Activated CD4-positive, alpha-beta T cell treated with anti-CD3 and anti-CD28 coated beads for 36 hours (primary cell): Measurements from ENCODE around the gene RNU5B-1. TPM values are rescaled to one million over a fixed set of nuclear protein-coding genes. Genes with fewer than 3 reads are reported as not detected.

Experiments
- ATAC-seq: fragments of 200-7000 bp; cut with Tn5 transposase; one replicate; pipeline ENCODE4 v1.10.0; 2021; ENCODE audit warnings: mild to moderate bottlenecking, moderate library complexity
- CTCF ChIA-PET: fragments of 350-600 bp; sonication (Branson Sonifier 250); formaldehyde crosslinking; loops from one replicate; lab custom pipeline; 2021; ENCODE audit warnings: antibody characterized with exemption; lab: Charles Lee
- POLR2A ChIA-PET: fragments of 350-600 bp; sonication (Branson Sonifier 250); formaldehyde crosslinking; loops from one replicate; lab custom pipeline; 2021; ENCODE audit warnings: antibody characterized with exemption, inconsistent platforms; lab: Charles Lee
- DNase-seq: peaks from one replicate; pipeline ENCODE4 v3.0.0-alpha.2; 2020
- H3K27ac Mint-ChIP-seq: one replicate; pipeline ENCODE4 v1.8.0; 2021; ENCODE audit warnings: mixed read lengths
- H3K27me3 Mint-ChIP-seq: one replicate; pipeline ENCODE4 v1.8.0; 2021; ENCODE audit warnings: mixed read lengths
- H3K36me3 Mint-ChIP-seq: one replicate; pipeline ENCODE4 v1.8.0; 2021; ENCODE audit warnings: low read depth, mixed read lengths
- H3K4me1 Mint-ChIP-seq: one replicate; pipeline ENCODE4 v1.8.0; 2021; ENCODE audit warnings: mixed read lengths
- H3K4me3 Mint-ChIP-seq: one replicate; pipeline ENCODE4 v1.8.0; 2021; ENCODE audit warnings: mild to moderate bottlenecking, moderate library complexity, mixed read lengths
- H3K9me3 Mint-ChIP-seq: one replicate; pipeline ENCODE4 v1.8.0; 2021; ENCODE audit warnings: low read depth, mixed read lengths
- intact Hi-C, 2 experiments: fragments of 100-400 bp; cut with DNase I in 1 of 2; cut with micrococcal nuclease in 1 of 2; formaldehyde crosslinking; loops; one replicate each; pipeline versions ENCODE4 v1.14.2 to v1.15.1; 2022 to 2024; cut with DNase I, micrococcal nuclease
- total RNA-seq, 2 experiments: library from RNA; stranded (reverse); gene quantifications; one replicate each; pipeline ENCODE4 v1.2.3, GENCODE V29; 2021

Gene RNU5B-1
- total RNA-seq, 2 experiments from 2014 or later = not detected

DNA sequence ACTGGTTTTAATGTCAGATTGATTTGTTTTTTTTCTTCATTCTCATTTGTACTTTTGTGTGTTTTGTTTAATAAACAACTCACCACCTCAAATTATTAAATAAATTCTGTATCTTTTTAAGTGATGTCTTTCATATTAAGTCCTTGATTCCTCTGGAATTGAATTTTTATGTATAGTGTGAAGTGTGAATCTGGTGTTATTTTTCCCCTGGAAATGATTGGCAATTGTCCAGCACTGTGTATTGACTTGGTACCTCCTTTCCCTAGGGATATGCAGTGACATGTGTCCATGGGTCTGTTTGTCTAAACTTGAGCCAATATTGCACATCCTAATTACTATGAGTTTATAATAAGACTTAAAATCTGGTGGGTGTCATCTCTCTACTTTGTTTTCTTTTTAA is 2.1 kb downstream of the RNU5B-1 start:
- no peaks in the 10 kb centered on the region for H3K9me3 Mint-ChIP-seq
- H3K36me3 Mint-ChIP-seq = no peaks in the 10 kb centered on the region
- no peak for ATAC-seq
- intact Hi-C loops = loop anchor here (5.0 to 10.0 kb wide), 4 partner anchors 226 to 1198 kb away; partner anchors contain the start of genes HACD3 (in 1 of the 2), MAP2K1 (in 1 of the 2), RPL4 (in 1 of the 2) and ZWILCH (in 1 of the 2)
- H3K27me3 Mint-ChIP-seq = no peaks in the 10 kb centered on the region
- DNase-seq = no peak
- H3K4me3 Mint-ChIP-seq = no peak overlapping the region
- H3K27ac Mint-ChIP-seq = no peak overlapping the region
- ChIA-PET CTCF (interaction anchor here (0.7 to 2.5 kb wide), 2 partner anchors 12 to 21 kb away, joined by 3 to 6 read pairs; no protein-coding TSS in a partner anchor), POLR2A (interaction anchor here (0.7 to 2.9 kb wide), 4 partner anchors 10 to 121 kb away, joined by 6 to 137 read pairs (median 41); partner anchors contain the start of genes CLPX and PARP16)
- peaks cover 25% of the 10 kb centered on the region for H3K4me1 Mint-ChIP-seq

DNA sequence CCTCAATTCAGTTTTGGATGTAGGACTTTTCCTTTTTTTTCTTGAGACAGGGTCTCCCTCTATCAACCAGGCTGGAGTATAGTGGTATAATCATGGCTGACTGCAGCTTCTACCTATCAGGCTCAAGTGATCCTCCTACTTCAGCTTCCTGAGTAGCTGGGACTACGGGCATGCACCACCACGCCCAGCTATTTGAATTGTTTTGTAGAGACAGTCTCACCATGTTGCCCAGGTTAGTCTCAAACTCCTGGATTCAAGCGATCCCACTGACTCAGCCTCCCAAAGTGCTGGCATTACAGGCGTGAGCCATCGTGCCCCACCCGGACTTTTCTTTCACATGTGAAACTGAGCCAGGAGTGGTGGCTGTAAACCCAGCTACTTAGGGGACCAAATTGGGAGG is 3.5 kb downstream of the RNU5B-1 start:
- peaks cover 25% of the 10 kb centered on the region for H3K4me1 Mint-ChIP-seq
- ATAC-seq = no peak
- POLR2A ChIA-PET = no interaction called here

DNA sequence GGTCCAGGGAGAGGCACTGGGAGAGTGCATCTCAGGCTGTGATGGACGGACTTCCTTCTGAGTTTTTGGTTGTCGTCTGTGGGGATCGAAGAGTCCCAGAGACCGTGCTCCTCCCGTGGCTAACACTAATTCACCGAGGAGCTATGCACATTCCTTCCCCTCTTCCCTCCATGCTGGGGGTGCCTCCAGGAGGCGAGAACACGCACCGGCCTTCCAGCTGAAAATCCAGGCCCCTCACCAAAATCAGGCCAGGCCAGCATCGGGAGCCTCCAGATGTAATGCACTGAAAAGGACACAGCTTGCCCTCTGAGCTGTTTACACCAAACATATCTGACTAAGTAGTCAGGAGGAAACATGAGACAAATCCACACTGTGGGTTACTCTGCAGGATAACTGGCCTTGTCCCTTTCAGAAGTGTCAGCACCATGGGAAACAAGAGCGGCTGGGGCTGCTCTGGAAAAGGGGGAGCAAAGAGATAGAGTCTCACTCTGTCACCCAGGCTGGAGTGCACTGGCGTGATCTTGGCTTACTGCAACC is 5.5 kb downstream of the RNU5B-1 start:
- Mint-ChIP-seq H3K4me1 (peaks cover 14% of the 10 kb centered on the region), H3K27ac (no peak overlapping the region), H3K9me3 (no peaks in the 10 kb centered on the region), H3K27me3 (peaks cover 2% of the 10 kb centered on the region), H3K4me3 (no peak overlapping the region), H3K36me3 (no peaks in the 10 kb centered on the region)
- intact Hi-C loops = loop anchor here (5.0 to 10.0 kb wide), 4 partner anchors 222 to 1195 kb away; partner anchors contain the start of genes HACD3 (in 1 of the 2), MAP2K1 (in 1 of the 2), RPL4 (in 1 of the 2) and ZWILCH (in 1 of the 2)
- ChIA-PET POLR2A (interaction anchor here (0.5 kb wide), 1 partner anchor 72 kb away, joined by 4 read pairs; no protein-coding TSS in a partner anchor), CTCF (interaction anchor here (0.5 to 1.2 kb wide), 2 partner anchors 10 to 73 kb away, joined by 3 read pairs; no protein-coding TSS in a partner anchor)
- ATAC-seq (no peak), DNase-seq (no peak)

More for the DNA sequence above, 3.5 kb downstream of the RNU5B-1 start:
- Mint-ChIP-seq H3K9me3 (no peaks in the 10 kb centered on the region), H3K36me3 (no peaks in the 10 kb centered on the region), H3K27me3 (peaks cover 2% of the 10 kb centered on the region), H3K27ac (no peak overlapping the region), H3K4me3 (no peak overlapping the region)
- intact Hi-C loops = loop anchor here (5.0 to 10.0 kb wide), 4 partner anchors 224 to 1197 kb away; partner anchors contain the start of genes HACD3 (in 1 of the 2), MAP2K1 (in 1 of the 2), RPL4 (in 1 of the 2) and ZWILCH (in 1 of the 2)
- CTCF ChIA-PET = interaction anchor here (0.7 kb wide), 1 partner anchor 23 kb away, joined by 3 read pairs; no protein-coding TSS in a partner anchor
- no peak for DNase-seq

DNA sequence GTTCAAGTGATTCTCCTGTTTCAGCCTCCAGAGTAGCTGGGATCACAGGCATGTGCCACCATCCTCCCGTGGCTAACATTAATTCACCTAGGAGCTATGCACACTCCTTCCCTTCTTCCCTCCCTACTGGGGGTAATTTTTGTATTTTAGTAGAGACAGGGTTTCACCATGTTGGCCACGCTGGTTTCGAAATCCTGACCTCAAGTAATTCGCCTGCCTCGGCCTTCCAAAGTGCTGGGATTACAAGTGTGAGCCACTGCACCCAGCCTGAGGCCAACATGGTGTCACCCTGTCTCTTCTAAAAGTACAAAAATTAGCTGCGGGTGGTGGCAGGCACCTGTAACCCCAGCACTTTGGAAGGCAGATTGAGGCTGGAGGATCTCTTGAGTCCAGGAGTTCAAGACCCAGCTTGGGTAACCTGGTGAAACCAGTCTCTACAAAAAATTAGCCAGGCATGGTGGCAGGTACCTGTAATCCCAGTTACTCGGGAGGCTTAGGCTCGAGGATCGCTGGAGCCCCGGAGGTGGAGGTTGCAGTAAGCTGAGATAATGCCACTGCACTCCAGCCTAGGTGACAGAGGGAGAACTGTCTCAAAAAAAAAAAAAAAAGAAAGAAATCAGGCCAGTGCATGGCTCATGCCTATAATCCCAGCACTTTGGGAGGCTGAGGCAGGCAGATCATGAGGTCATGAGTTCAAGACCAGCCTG is 6.1 kb downstream of the RNU5B-1 start:
- intact Hi-C loops = no loop called here
- Mint-ChIP-seq H3K9me3 (no peaks in the 10 kb centered on the region), H3K4me3 (no peak overlapping the region), H3K27ac (no peak overlapping the region), H3K4me1 (peaks cover 8% of the 10 kb centered on the region), H3K36me3 (no peaks in the 10 kb centered on the region), H3K27me3 (peaks cover 4% of the 10 kb centered on the region)
- ATAC-seq = no peak
- POLR2A ChIA-PET = interaction anchor here (0.5 kb wide), 1 partner anchor 72 kb away, joined by 4 read pairs; no protein-coding TSS in a partner anchor
- no peak for DNase-seq
- CTCF ChIA-PET = interaction anchor here (0.5 kb wide), 1 partner anchor 9 kb away, joined by 3 read pairs; no protein-coding TSS in a partner anchor

DNA sequence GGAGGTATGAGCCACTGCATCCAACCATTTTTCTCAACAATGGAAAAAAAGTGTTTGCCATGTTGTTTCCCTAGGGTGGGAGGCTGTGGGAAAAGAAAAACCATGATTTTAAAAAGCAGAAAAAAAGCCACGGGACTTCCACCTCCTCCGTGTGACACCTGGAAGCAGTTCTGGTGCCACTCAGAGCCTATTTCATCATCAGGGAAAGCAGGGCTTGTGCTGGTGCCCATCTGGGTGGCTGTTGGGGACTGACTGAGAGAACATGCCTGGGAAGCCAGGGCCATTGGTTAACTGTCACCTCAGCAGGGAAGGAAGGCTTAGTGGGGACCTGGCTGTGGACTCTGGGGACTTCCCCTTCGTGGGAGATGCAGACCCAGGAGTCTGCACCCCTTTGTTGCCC is 7.3 kb downstream of the RNU5B-1 start:
- POLR2A ChIA-PET = no interaction called here
- CTCF ChIA-PET = no interaction called here
- no peak for ATAC-seq
- Mint-ChIP-seq H3K36me3 (no peaks in the 10 kb centered on the region), H3K4me1 (no peaks in the 10 kb centered on the region), H3K4me3 (no peak overlapping the region), H3K27ac (no peak overlapping the region), H3K27me3 (peaks cover 4% of the 10 kb centered on the region), H3K9me3 (no peaks in the 10 kb centered on the region)
- intact Hi-C loops = no loop called here
- no peak for DNase-seq

DNA sequence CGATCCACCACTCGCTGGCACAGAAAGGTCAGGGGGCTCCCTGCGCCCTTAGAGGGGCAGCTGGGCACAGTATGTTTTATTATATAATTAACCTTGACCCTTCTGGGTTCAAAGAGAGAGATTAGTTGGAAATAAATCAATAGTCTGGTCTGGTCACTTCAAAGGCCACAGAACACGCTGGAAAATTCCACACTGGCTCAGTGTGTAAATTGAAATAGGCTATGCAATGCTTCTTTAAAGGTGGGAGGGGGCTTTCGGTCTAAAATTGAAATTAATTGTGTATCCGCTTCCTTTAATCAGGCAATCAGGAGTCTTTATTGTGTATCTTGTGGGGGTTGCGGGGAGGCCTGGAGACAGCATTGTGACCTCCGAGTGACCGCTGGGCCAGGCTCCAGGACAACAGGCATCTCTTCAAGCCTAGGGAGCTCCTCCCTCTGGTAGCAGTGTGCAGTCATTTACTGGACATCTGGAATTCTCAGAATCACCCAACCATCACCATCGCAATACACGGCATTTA is 8.0 kb downstream of the RNU5B-1 start:
- H3K36me3 Mint-ChIP-seq = no peaks in the 10 kb centered on the region
- CTCF ChIA-PET = interaction anchor here (0.6 to 1.6 kb wide), 3 partner anchors 66 to 197 kb away, joined by 3 to 4 read pairs (median 3); partner anchors contain the start of gene UBAP1L
- ATAC-seq (no peak), DNase-seq (no peak)
- H3K9me3 Mint-ChIP-seq = no peaks in the 10 kb centered on the region
- intact Hi-C loops = no loop called here
- no peak overlapping the region for H3K27ac Mint-ChIP-seq
- H3K4me1 Mint-ChIP-seq = no peaks in the 10 kb centered on the region
- H3K4me3 Mint-ChIP-seq = no peak overlapping the region
- POLR2A ChIA-PET = interaction anchor here (2.5 kb wide), 1 partner anchor 7 kb away, joined by 25 read pairs; the partner anchor contains the start of gene RNU5B-1
- peaks cover 4% of the 10 kb centered on the region for H3K27me3 Mint-ChIP-seq

DNA sequence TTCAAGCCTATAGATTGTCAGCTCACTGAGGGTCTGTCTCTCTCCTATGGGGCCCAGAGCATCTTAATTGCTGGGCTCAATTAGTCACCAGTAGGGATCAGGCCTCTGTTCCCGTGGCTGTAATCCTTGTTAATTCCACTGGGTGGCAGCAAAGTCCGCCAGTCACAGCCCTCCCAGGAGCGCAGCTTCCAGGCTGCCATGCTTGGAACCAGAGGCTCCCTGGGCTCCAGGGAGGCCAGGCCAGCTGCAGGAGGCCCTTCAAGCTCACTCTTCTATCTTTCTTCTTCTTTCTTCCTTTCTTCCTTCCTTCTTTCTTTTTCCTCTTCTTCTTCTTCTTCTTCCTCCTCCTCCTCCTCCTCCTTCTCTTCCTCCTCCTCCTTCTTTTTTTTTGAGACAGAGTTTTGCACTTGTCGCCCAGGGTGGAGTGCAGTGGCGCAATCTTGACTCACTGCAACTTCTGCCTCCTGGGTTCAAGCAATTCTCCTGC is 14.4 kb downstream of the RNU5B-1 start:
- Mint-ChIP-seq H3K27me3 (peaks cover 4% of the 10 kb centered on the region), H3K4me3 (no peak overlapping the region), H3K4me1 (no peaks in the 10 kb centered on the region), H3K36me3 (no peaks in the 10 kb centered on the region), H3K27ac (no peak overlapping the region), H3K9me3 (no peaks in the 10 kb centered on the region)
- intact Hi-C loops = loop anchor here (1.0 kb wide), 3 partner anchors 66 to 82 kb away; no protein-coding TSS in a partner anchor
- peak; percentile 86 for DNase-seq
- ChIA-PET POLR2A (interaction anchor here (1.0 to 1.8 kb wide), 3 partner anchors 14 to 70 kb away, joined by 4 to 12 read pairs (median 10); partner anchors contain the start of gene RNU5B-1), CTCF (interaction anchor here (0.6 to 7.3 kb wide), 21 partner anchors 8 to 453 kb away, joined by 3 to 108 read pairs (median 4); partner anchors contain the start of gene PARP16)
- ATAC-seq = peak; percentile 100

DNA sequence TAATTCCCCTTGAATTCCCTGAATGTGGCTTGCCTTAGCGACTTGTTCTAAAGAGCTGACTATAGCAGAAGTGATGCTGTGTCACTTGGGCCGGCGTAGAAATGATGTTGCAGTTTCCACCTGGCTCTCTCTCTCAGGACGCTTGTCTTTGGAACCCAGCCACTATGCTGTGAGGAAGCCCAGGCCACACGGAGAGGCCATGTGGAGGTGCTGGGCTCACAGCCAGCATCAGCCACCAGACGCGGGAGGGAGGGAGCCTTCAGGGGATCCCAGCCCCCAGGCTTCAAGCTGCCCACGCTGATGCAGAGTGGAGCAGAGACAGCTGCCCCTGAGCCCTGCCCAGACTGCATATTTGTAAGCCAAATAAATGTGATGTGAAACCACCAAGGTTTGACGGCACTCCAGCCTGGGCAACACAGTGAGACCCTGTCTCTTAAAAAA is 18.6 kb downstream of the RNU5B-1 start:
- H3K27me3 Mint-ChIP-seq = peaks cover 5% of the 10 kb centered on the region
- no peaks in the 10 kb centered on the region for H3K4me1 Mint-ChIP-seq
- DNase-seq (no peak), ATAC-seq (no peak)
- H3K4me3 Mint-ChIP-seq = no peak overlapping the region
- no peak overlapping the region for H3K27ac Mint-ChIP-seq
- intact Hi-C loops = no loop called here
- ChIA-PET CTCF (interaction anchor here (7.3 kb wide), 1 partner anchor 63 kb away, joined by 108 read pairs; no protein-coding TSS in a partner anchor), POLR2A (no interaction called here)
- H3K36me3 Mint-ChIP-seq = no peaks in the 10 kb centered on the region
- no peaks in the 10 kb centered on the region for H3K9me3 Mint-ChIP-seq

DNA sequence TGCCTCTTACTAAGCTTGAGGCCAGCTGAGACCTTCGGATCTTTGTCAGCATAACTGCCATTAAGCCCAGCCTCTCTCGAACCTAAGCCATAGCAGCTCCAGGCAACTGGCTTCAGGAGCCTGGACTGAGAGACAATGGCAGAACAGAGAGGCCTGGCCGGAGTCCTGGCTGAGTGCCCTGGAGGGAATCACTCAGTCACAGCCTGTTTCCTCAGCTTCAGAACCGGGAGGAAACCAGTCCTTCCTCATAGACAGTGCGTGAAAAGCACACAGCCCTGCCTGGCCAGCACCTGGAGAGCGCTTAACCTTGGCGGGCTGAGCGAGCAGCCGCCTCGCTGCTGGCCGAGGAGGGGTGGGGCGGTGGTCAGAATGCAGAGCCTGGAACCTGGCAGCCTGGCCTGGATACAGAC is 21.6 kb downstream of the RNU5B-1 start:
- H3K27ac Mint-ChIP-seq = no peak overlapping the region
- no peak overlapping the region for H3K4me3 Mint-ChIP-seq
- H3K9me3 Mint-ChIP-seq = no peaks in the 10 kb centered on the region
- H3K27me3 Mint-ChIP-seq = peaks cover 5% of the 10 kb centered on the region
- H3K36me3 Mint-ChIP-seq = no peaks in the 10 kb centered on the region
- POLR2A ChIA-PET = no interaction called here
- CTCF ChIA-PET = interaction anchor here (0.7 to 1.5 kb wide), 3 partner anchors 12 to 109 kb away, joined by 3 read pairs; no protein-coding TSS in a partner anchor
- intact Hi-C loops = no loop called here
- ATAC-seq (no peak), DNase-seq (no peak)
- H3K4me1 Mint-ChIP-seq = no peaks in the 10 kb centered on the region

DNA sequence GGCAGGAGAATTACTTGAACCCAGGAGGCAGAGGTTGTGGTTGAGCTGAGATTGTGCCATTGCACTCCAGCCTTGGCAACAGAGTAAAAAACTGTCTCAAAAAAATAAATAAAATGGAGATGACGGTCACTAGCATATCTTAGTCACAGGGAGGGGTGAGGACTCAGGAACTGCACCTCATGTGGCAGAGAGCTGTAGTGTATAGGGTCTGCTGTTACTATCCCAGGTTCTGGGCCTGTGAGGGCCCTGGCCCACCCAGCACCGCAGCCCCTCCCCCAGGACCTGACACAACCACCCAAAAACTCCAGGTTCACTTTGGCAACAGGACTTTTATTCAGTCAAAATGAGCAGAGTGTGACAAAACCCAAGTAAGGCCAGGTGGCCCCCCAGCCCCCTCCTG is 22.3 kb downstream of the RNU5B-1 start:
- Mint-ChIP-seq H3K27ac (no peak overlapping the region), H3K4me1 (no peaks in the 10 kb centered on the region), H3K9me3 (no peaks in the 10 kb centered on the region), H3K4me3 (no peak overlapping the region), H3K36me3 (no peaks in the 10 kb centered on the region), H3K27me3 (peaks cover 5% of the 10 kb centered on the region)
- no peak for ATAC-seq
- intact Hi-C loops = no loop called here
- ChIA-PET CTCF (interaction anchor here (1.1 to 1.5 kb wide), 3 partner anchors 8 to 59 kb away, joined by 3 to 5 read pairs (median 4); no protein-coding TSS in a partner anchor), POLR2A (no interaction called here)
- DNase-seq = no peak
